HepG2 (cell line): ENCODE results near the gene THAP6. TPM values are rescaled to one million over a fixed set of nuclear protein-coding genes. Genes with fewer than 3 reads are reported as not detected.
A peak's percentile ranks its signal among the peaks of the same experiment; 100 is the strongest.

ENCODE experiments used
- ARNT2 ChIP-seq: sonication (generic); formaldehyde crosslinking; IDR thresholded peaks from 2 replicates; pipeline ENCODE4 v1.8.0; 2022; ENCODE audit warnings: mild to moderate bottlenecking, low read depth, missing genetic modification reagents, moderate library complexity
- ASH2L ChIP-seq: fragments of 300-600, 200-600 bp; sonication (generic); IDR thresholded peaks from 2 replicates; pipeline ENCODE4 v1.7.0; 2017; ENCODE audit warnings: low read depth, mild to moderate bottlenecking, moderate library complexity, mixed read lengths, low read length; ENCODE audit not compliant: insufficient read length
- KDM1A ChIP-seq: IDR thresholded peaks from 2 replicates; pipeline ENCODE4 v1.6.1; 2016; ENCODE audit warnings: missing compliant biosample characterization
- KDM4B ChIP-seq: sonication (generic); formaldehyde crosslinking; IDR thresholded peaks from 2 replicates; pipeline ENCODE4 v1.4.0; 2020; ENCODE audit warnings: missing genetic modification reagents
- KLF16 ChIP-seq, 2 experiments: sonication (generic) in 1 of 2; formaldehyde crosslinking in 1 of 2; IDR thresholded peaks; 2 replicates each; pipeline versions ENCODE4 v1.6.1 to v1.8.0; 2016 to 2023; ENCODE audit warnings: missing genetic modification reagents in 2 of 2, missing compliant biosample characterization in 1 of 2
- NCOR1 ChIP-seq: fragments of 200-600 bp; sonication (generic); IDR thresholded peaks from 2 replicates; pipeline ENCODE4 v1.7.0; 2017; ENCODE audit warnings: antibody characterized with exemption, low read length, borderline replicate concordance
- POGZ ChIP-seq: sonication (generic); formaldehyde crosslinking; IDR thresholded peaks from 2 replicates; pipeline ENCODE4 v1.4.0; 2020; ENCODE audit warnings: mild to moderate bottlenecking, missing genetic modification reagents
- RAD21 ChIP-seq: fragments of 450-650 bp; formaldehyde crosslinking; IDR thresholded peaks from 2 replicates; pipeline ENCODE4 v1.5.0; 2020; ENCODE audit warnings: mild to moderate bottlenecking
- RARA ChIP-seq: IDR thresholded peaks from 2 replicates; pipeline ENCODE4 v1.6.1; 2016; ENCODE audit warnings: missing genetic modification reagents, missing compliant biosample characterization
- RARG ChIP-seq: sonication (generic); formaldehyde crosslinking; IDR thresholded peaks from 2 replicates; pipeline ENCODE4 v1.4.0; 2020; ENCODE audit warnings: low read depth, mild to moderate bottlenecking, missing genetic modification reagents
- RCOR2 ChIP-seq: IDR thresholded peaks from 2 replicates; pipeline ENCODE4 v1.6.1; 2016; ENCODE audit warnings: missing biosample characterization, missing genetic modification reagents
- REL ChIP-seq: sonication (generic); formaldehyde crosslinking; conservative IDR thresholded peaks from 2 replicates; pipeline ENCODE4 v1.8.0; 2022; ENCODE audit warnings: mild to moderate bottlenecking, missing genetic modification reagents, moderate library complexity
- SAFB2 ChIP-seq: sonication (generic); formaldehyde crosslinking; IDR thresholded peaks from 2 replicates; pipeline ENCODE4 v1.5.1; 2020; ENCODE audit warnings: missing genetic modification reagents, low read depth, mild to moderate bottlenecking, borderline replicate concordance
- SIN3A ChIP-seq: IDR thresholded peaks from 2 replicates; pipeline ENCODE4 v1.6.1; 2011; ENCODE audit warnings: low read depth, mild to moderate bottlenecking, control low read depth, low read length, borderline replicate concordance
- SP140L ChIP-seq: sonication (generic); formaldehyde crosslinking; IDR thresholded peaks from 2 replicates; pipeline ENCODE4 v1.4.0; 2020; ENCODE audit warnings: missing genetic modification reagents, borderline replicate concordance
- STAG1 ChIP-seq: sonication (generic); formaldehyde crosslinking; IDR thresholded peaks from 2 replicates; pipeline ENCODE4 v1.4.0; 2020; ENCODE audit warnings: missing genetic modification reagents
- STAT5B ChIP-seq: sonication (generic); formaldehyde crosslinking; IDR thresholded peaks from 2 replicates; pipeline ENCODE4 v1.4.0; 2020; ENCODE audit warnings: missing genetic modification reagents
- U2AF2 ChIP-seq: fragments of 200-400 bp; formaldehyde crosslinking; IDR thresholded peaks from 2 replicates; pipeline ENCODE4 v1.6.1; 2017; ENCODE audit warnings: low read depth, mild to moderate bottlenecking, low read length
- ZBTB21 ChIP-seq: sonication (generic); formaldehyde crosslinking; IDR thresholded peaks from 2 replicates; pipeline ENCODE4 v1.4.0; 2020; ENCODE audit warnings: missing genetic modification reagents
- ZNF772 ChIP-seq: sonication (generic); formaldehyde crosslinking; IDR thresholded peaks from 2 replicates; pipeline ENCODE4 v1.5.0; 2020; ENCODE audit warnings: mild to moderate bottlenecking, missing genetic modification reagents
- ZNF773 ChIP-seq: sonication (generic); formaldehyde crosslinking; IDR thresholded peaks from 2 replicates; pipeline ENCODE4 v1.4.0; 2020; ENCODE audit warnings: missing genetic modification reagents, borderline replicate concordance
- ZSCAN9 ChIP-seq: IDR thresholded peaks from 2 replicates; pipeline ENCODE4 v1.6.1; 2016; ENCODE audit warnings: borderline replicate concordance
- polyA plus RNA-seq, 8 experiments: library from polyadenylated mRNA; depleted of rRNA in 3 of 8; stranded (reverse) in 7 of 8; unstranded in 1 of 8; fragments of >200 nt; fragmentation: Illumina TruSeq in 4 of 8; extraction: Trizol in 4 of 8; gene quantifications; 2 replicates each; pipeline versions ENCODE4 v1.2.1 to v1.2.3, GENCODE V29; 2011 to 2016; ENCODE audit warnings: low read depth in 4 of 8, missing spikeins in 1 of 8, mixed read lengths in 1 of 8; ENCODE audit not compliant: insufficient read depth in 1 of 8
- total RNA-seq, 5 experiments: library from RNA; depleted of rRNA; stranded (reverse); fragments of >200 nt; fragmentation: Illumina TruSeq; extraction: Trizol; gene quantifications; 2 replicates each; pipeline ENCODE4 v1.2.3, GENCODE V29; 2016; ENCODE audit warnings: low read depth in 1 of 5
- TF ChIP-seq, protein P1 (sequence below): sonication (generic); formaldehyde crosslinking; IDR thresholded peaks from 2 replicates; pipeline ENCODE4 v1.4.0; 2020; ENCODE audit warnings: mild to moderate bottlenecking, missing genetic modification reagents
- TF ChIP-seq, protein P2 (sequence below): sonication (generic); formaldehyde crosslinking; IDR thresholded peaks from 2 replicates; pipeline ENCODE4 v1.5.0; 2020; ENCODE audit warnings: missing genetic modification reagents
- TF ChIP-seq, protein P3 (sequence below): sonication (generic); formaldehyde crosslinking; IDR thresholded peaks from 2 replicates; pipeline ENCODE4 v1.5.0; 2020; ENCODE audit warnings: mild to moderate bottlenecking, missing genetic modification reagents, borderline replicate concordance

THAP6 gene
- total and polyA plus RNA-seq, 2 of the 13 experiments (the other 11 are each of a cell fraction or from before 2014, with no cell fraction given) = 9.3 to 14.7 TPM

DNA sequence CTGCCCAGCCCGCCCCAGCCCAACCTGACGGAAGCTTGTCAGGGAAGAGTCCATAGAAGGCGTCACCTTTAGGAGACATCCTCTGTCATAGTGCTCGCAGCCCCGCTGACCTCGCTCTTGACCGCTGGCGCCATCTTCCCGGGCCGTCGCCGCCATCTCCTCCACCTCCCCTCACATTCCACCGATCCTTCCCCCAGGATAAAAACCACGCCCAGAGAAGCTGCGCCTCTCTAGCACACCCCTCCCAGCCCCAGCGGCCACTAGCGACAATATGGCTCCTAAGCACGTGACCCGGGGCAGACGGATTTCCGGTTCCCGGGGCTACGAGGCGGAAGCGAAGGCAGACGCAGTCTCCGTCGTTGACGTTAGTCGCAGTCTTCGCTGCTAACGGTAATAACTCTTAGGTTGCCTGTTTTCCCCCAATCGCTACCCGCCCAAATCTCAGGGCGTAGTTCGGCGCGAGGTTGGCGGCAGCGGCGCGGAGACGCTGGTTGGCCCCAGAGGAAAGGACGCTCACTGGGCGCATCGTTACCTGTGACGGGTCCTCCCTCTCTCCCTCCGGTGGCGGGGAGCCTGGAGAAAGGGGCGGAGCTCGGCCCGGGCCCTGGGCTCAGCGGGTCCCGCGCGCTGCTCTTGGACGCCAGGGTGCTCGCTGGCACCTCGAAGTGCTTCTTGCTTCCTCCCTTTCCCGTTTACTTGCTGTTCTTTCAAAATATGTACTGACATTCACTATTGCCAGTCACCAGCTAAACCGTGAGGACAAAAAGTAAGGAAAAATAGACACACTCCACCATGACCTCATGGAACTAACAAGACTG is at the start of gene THAP6, which contains the start of gene RCHY1 (continued):
- peak; percentile 64; the same call in 1 of the 2 replicates for TF ChIP-seq ARNT2 (CRISPR knock-in tag)
- TF ChIP-seq KDM4B (CRISPR knock-in tag) = no peak
- TF ChIP-seq POGZ (CRISPR knock-in tag) = peak; percentile 96
- TF ChIP-seq SP140L (CRISPR knock-in tag) = no peak; the same call in 1 of the 2 replicates
- 0 out of 2 replicates have a peak, but pooled peaks have one; percentile 44 for TF ChIP-seq ZNF773 (CRISPR knock-in tag)
- no peak for TF ChIP-seq STAG1
- TF ChIP-seq RARG (CRISPR knock-in tag) = 0 out of 2 replicates have a peak, but pooled peaks have one; percentile 41
- TF ChIP-seq REL = 0 out of 2 replicates have a peak, but pooled peaks have one; percentile 30
- TF ChIP-seq ZNF772 (CRISPR knock-in tag) = 0 out of 2 replicates have a peak, but pooled peaks have one; percentile 63
- no peak for TF ChIP-seq STAT5B (CRISPR knock-in tag)
- TF ChIP-seq, protein P1, sequence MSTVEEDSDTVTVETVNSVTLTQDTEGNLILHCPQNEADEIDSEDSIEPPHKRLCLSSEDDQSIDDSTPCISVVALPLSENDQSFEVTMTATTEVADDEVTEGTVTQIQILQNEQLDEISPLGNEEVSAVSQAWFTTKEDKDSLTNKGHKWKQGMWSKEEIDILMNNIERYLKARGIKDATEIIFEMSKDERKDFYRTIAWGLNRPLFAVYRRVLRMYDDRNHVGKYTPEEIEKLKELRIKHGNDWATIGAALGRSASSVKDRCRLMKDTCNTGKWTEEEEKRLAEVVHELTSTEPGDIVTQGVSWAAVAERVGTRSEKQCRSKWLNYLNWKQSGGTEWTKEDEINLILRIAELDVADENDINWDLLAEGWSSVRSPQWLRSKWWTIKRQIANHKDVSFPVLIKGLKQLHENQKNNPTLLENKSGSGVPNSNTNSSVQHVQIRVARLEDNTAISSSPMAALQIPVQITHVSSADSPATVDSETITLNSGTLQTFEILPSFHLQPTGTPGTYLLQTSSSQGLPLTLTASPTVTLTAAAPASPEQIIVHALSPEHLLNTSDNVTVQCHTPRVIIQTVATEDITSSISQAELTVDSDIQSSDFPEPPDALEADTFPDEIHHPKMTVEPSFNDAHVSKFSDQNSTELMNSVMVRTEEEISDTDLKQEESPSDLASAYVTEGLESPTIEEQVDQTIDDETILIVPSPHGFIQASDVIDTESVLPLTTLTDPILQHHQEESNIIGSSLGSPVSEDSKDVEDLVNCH (CRISPR knock-in tag) = no peak; the same call in 1 of the 2 replicates
- TF ChIP-seq SAFB2 (CRISPR knock-in tag) = peak; percentile 38
- TF ChIP-seq ASH2L = peak; percentile 97
- peak; percentile 92 for TF ChIP-seq ZBTB21 (CRISPR knock-in tag)
- TF ChIP-seq KLF16 (CRISPR knock-in tag; IDR thresholded peaks at IDR 0.05) = peak in 1 of 2 experiments; percentile 86; a peak in 2 of 4 replicates
- TF ChIP-seq, protein P2, sequence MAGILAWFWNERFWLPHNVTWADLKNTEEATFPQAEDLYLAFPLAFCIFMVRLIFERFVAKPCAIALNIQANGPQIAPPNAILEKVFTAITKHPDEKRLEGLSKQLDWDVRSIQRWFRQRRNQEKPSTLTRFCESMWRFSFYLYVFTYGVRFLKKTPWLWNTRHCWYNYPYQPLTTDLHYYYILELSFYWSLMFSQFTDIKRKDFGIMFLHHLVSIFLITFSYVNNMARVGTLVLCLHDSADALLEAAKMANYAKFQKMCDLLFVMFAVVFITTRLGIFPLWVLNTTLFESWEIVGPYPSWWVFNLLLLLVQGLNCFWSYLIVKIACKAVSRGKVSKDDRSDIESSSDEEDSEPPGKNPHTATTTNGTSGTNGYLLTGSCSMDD (CRISPR knock-in tag) = no peak
- TF ChIP-seq KDM1A (CRISPR knock-in tag) = no peak; the same call in 1 of the 2 replicates
- TF ChIP-seq, protein P3, sequence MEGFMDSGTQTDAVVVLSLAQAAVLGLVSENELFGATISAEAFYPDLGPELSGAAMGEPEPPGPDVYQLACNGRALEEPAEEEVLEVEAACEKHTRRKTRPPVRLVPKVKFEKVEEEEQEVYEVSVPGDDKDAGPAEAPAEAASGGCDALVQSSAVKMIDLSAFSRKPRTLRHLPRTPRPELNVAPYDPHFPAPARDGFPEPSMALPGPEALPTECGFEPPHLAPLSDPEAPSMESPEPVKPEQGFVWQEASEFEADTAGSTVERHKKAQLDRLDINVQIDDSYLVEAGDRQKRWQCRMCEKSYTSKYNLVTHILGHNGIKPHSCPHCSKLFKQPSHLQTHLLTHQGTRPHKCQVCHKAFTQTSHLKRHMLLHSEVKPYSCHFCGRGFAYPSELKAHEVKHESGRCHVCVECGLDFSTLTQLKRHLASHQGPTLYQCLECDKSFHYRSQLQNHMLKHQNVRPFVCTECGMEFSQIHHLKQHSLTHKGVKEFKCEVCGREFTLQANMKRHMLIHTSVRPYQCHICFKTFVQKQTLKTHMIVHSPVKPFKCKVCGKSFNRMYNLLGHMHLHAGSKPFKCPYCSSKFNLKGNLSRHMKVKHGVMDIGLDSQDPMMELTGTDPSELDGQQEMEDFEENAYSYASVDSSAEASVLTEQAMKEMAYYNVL (CRISPR knock-in tag) = peak; percentile 89; the same call in 1 of the 2 replicates
- peak; percentile 40; the same call in 1 of the 2 replicates for TF ChIP-seq NCOR1
- TF ChIP-seq ZSCAN9 (CRISPR knock-in tag) = peak; percentile 87
- TF ChIP-seq RAD21 (CRISPR knock-in tag) = peak; percentile 48
- TF ChIP-seq U2AF2 = 0 out of 2 replicates have a peak, but pooled peaks have one; percentile 73
- peak; percentile 47; the same call in 1 of the 2 replicates for TF ChIP-seq RARA (CRISPR knock-in tag)
- no peak for TF ChIP-seq RCOR2
- TF ChIP-seq SIN3A = 0 out of 2 replicates have a peak, but pooled peaks have one; percentile 58
